HepG2 (cell line): ENCODE results near the gene RAB36. TPM values are rescaled to one million over a fixed set of nuclear protein-coding genes. Genes with fewer than 3 reads are reported as not detected.

Experiments used
- ATAC-seq: fragments of 200-7000 bp; cut with Tn5 transposase; 3 replicates; pipeline ENCODE4 v1.9.1; 2020; ENCODE audit warnings: mild to moderate bottlenecking, moderate library complexity
- BruUV-seq: library from RNA; stranded (reverse); fragments of 400-500 nt; replicated peaks from 2 replicates; lab custom pipeline; 2021; lab: Mats Ljungman, UMichigan
- CTCF ChIA-PET: fragments of 300-600 bp; formaldehyde crosslinking; extraction: SDS; loops from one replicate; lab custom pipeline; 2021; ENCODE audit warnings: low total read pairs, inconsistent platforms, low intra/inter-chr PET ratio; lab: Yijun Ruan, JAX
- POLR2A ChIA-PET: fragments of 350-600 bp; sonication (Branson Sonifier 250); formaldehyde crosslinking; loops from one replicate; lab custom pipeline; 2020; ENCODE audit warnings: antibody characterized with exemption, inconsistent platforms; lab: Yijun Ruan, JAX
- DNase-seq: peaks from one replicate; pipeline ENCODE4 v3.0.0-alpha.2; 2015; ENCODE audit warnings: low spot score
- FAIRE-seq: peaks from 3 replicates; lab custom pipeline; 2011; peaks lifted over from hg19 to GRCh38; lab: Jason Lieb, UNC
- H2AFZ ChIP-seq: one replicate; pipeline ENCODE4 v1.6.1; 2011; ENCODE audit warnings: low read length, inconsistent platforms
- H3K27ac ChIP-seq: fragments of 300-600 bp; 3 replicates; pipeline ENCODE4 v1.8.0; 2011; ENCODE audit warnings: mixed run types, mild to moderate bottlenecking, mixed read lengths, low read length, inconsistent platforms; ENCODE audit not compliant: insufficient read depth; ENCODE audit errors: extremely low read length
- H3K27me3 ChIP-seq, 2 experiments: fragments of 200-600 bp in 1 of 2; 2 replicates in 1 of 2; 3 replicates in 1 of 2; pipeline versions ENCODE4 v1.6.0 to v1.8.0; 2011; ENCODE audit warnings: low read length in 2 of 2, mild to moderate bottlenecking in 2 of 2, moderate library complexity in 2 of 2, inconsistent platforms in 1 of 2; ENCODE audit not compliant: insufficient read depth in 2 of 2, control insufficient read depth in 1 of 2
- H3K36me3 ChIP-seq, 2 experiments: fragments of 200-600 bp in 1 of 2; replicated peaks in 1 of 2; 2 replicates in 1 of 2; 3 replicates in 1 of 2; pipeline versions ENCODE4 v1.5.1 to v1.8.0; 2011; ENCODE audit warnings: low read length in 2 of 2, inconsistent platforms in 1 of 2; ENCODE audit not compliant: insufficient read depth in 2 of 2, control insufficient read depth in 1 of 2
- H3K4me1 ChIP-seq: 2 replicates; pipeline ENCODE4 v1.5.1; 2012; ENCODE audit warnings: low read length, inconsistent platforms; ENCODE audit not compliant: insufficient read depth
- H3K4me2 ChIP-seq: 2 replicates; pipeline ENCODE4 v1.6.0; 2011; ENCODE audit warnings: low read depth, low read length, inconsistent platforms
- H3K4me3 ChIP-seq, 3 experiments: fragments of 200-600 bp in 1 of 3; sonication (generic), shearing (Covaris generic) in 1 of 3; replicated peaks in 1 of 3; 2 replicates each; pipeline ENCODE4 v1.5.1; 2011 to 2016; ENCODE audit warnings: low read length in 3 of 3, inconsistent platforms in 2 of 3, low read depth in 2 of 3, mild to moderate bottlenecking in 2 of 3, control low read depth in 1 of 3, mixed read lengths in 1 of 3; ENCODE audit not compliant: insufficient read depth in 1 of 3
- H3K79me2 ChIP-seq: one replicate; pipeline ENCODE4 v1.6.1; 2011; ENCODE audit warnings: low read length, inconsistent platforms; ENCODE audit not compliant: insufficient read depth
- H3K9ac ChIP-seq: 2 replicates; pipeline ENCODE4 v1.6.0; 2011; ENCODE audit warnings: mild to moderate bottlenecking, low read depth, low read length, inconsistent platforms; ENCODE audit not compliant: insufficient read depth
- H3K9me3 ChIP-seq: 2 replicates; pipeline ENCODE4 v1.5.1; 2012; ENCODE audit warnings: mild to moderate bottlenecking, low read length
- H4K20me1 ChIP-seq: 2 replicates; pipeline ENCODE4 v1.6.0; 2011; ENCODE audit warnings: inconsistent platforms, mild to moderate bottlenecking, low read length, moderate library complexity; ENCODE audit not compliant: insufficient read depth
- CREBL2 ChIP-seq: sonication (generic); formaldehyde crosslinking; IDR thresholded peaks from 2 replicates; pipeline ENCODE4 v1.8.1; 2023; ENCODE audit warnings: missing genetic modification reagents, mild to moderate bottlenecking, borderline replicate concordance
- FOXK1 ChIP-seq: sonication (generic); formaldehyde crosslinking; IDR thresholded peaks from 2 replicates; pipeline ENCODE4 v1.4.0; 2020; ENCODE audit warnings: low read depth, missing genetic modification reagents, borderline replicate concordance
- HOXD1 ChIP-seq: sonication (generic); formaldehyde crosslinking; IDR thresholded peaks from 2 replicates; pipeline ENCODE4 v1.5.0; 2020; ENCODE audit warnings: missing genetic modification reagents
- RERE ChIP-seq: IDR thresholded peaks from 2 replicates; pipeline ENCODE4 v1.6.1; 2016; ENCODE audit warnings: low read depth, missing genetic modification reagents, missing compliant biosample characterization
- ZBTB49 ChIP-seq: sonication (generic); formaldehyde crosslinking; IDR thresholded peaks from 2 replicates; pipeline ENCODE4 v1.4.0; 2020; ENCODE audit warnings: missing genetic modification reagents, borderline replicate concordance
- ZKSCAN1 ChIP-seq: fragments of 150-350 bp; IDR thresholded peaks from 2 replicates; pipeline ENCODE4 v1.6.1; 2014; ENCODE audit warnings: low read length
- ZNF501 ChIP-seq: sonication (generic); formaldehyde crosslinking; IDR thresholded peaks from 2 replicates; pipeline ENCODE4 v1.5.1; 2020; ENCODE audit warnings: mild to moderate bottlenecking, moderate library complexity, missing genetic modification reagents
- ZNF710 ChIP-seq: sonication (generic); formaldehyde crosslinking; IDR thresholded peaks from 2 replicates; pipeline ENCODE4 v1.5.0; 2020; ENCODE audit warnings: mild to moderate bottlenecking, missing genetic modification reagents, borderline replicate concordance
- ZNF782 ChIP-seq: sonication (generic); formaldehyde crosslinking; IDR thresholded peaks from 2 replicates; pipeline ENCODE4 v1.4.0; 2020; ENCODE audit warnings: missing genetic modification reagents, mild to moderate bottlenecking, borderline replicate concordance
- ZNF891 ChIP-seq: sonication (generic); formaldehyde crosslinking; IDR thresholded peaks from 2 replicates; pipeline ENCODE4 v1.5.0; 2020; ENCODE audit warnings: mild to moderate bottlenecking, missing genetic modification reagents
- WGBS: methylation state at CpG from one replicate; pipeline ENCODE4 v1.1.6; 2017; ENCODE audit warnings: low lambda C conversion rate; 5-methylcytosine and 5-hydroxymethylcytosine counted together
- in situ Hi-C: cut with HindIII; loops from 2 replicates; pipeline ENCODE4 v1.10.0; 2017; ENCODE audit warnings: low pct_unique_long_range_greater_than_20kb; ENCODE audit not compliant: extremely low pct_ligation_motif_present
- intact Hi-C: fragments of 100-400 bp; cut with micrococcal nuclease; formaldehyde crosslinking; loops from one replicate; pipeline ENCODE4 v1.10.0; 2022; ENCODE audit not compliant: unreplicated experiment
- polyA plus RNA-seq, 8 experiments: library from polyadenylated mRNA; depleted of rRNA in 3 of 8; stranded (reverse) in 7 of 8; unstranded in 1 of 8; fragments of >200 nt; fragmentation: Illumina TruSeq in 4 of 8; extraction: Trizol in 4 of 8; gene quantifications; 2 replicates each; pipeline versions ENCODE4 v1.2.1 to v1.2.3, GENCODE V29; 2011 to 2016; ENCODE audit warnings: low read depth in 4 of 8, missing spikeins in 1 of 8, mixed read lengths in 1 of 8; ENCODE audit not compliant: insufficient read depth in 1 of 8
- total RNA-seq, 5 experiments: library from RNA; depleted of rRNA; stranded (reverse); fragments of >200 nt; fragmentation: Illumina TruSeq; extraction: Trizol; gene quantifications; 2 replicates each; pipeline ENCODE4 v1.2.3, GENCODE V29; 2016; ENCODE audit warnings: low read depth in 1 of 5

The RAB36 gene
- total and polyA plus RNA-seq, 2 of the 13 experiments (the other 11 are each of a cell fraction or from before 2014, with no cell fraction given): 0.24 to 0.86 TPM

- TF ChIP-seq RERE (CRISPR knock-in tag) (no peak), ZKSCAN1 (no peak), FOXK1 (CRISPR knock-in tag) (no peak)
Observed at GRCh38 chr22:23127788-23128187, 17.5 kb upstream of the RAB36 start (continued).

GRCh38 chr22:23128269-23129108, 16.8 kb upstream of the RAB36 start:
- H3K4me2 ChIP-seq: 0 out of 2 replicates have a peak overlapping the region, but pooled peaks have one; percentile 18
- no peak overlapping the region for H3K27ac ChIP-seq
- H3K9ac ChIP-seq: no peak overlapping the region
- peak; percentile 73 for FAIRE-seq
- ChIA-PET POLR2A (interaction anchor here (2.3 kb wide), 1 partner anchor 169 kb away, joined by 8 read pairs; no protein-coding TSS in a partner anchor), CTCF (interaction anchor here (1.0 to 6.5 kb wide), 4 partner anchors 45 to 172 kb away, joined by 3 to 299 read pairs (median 9); no protein-coding TSS in a partner anchor)
- no peaks in the 10 kb centered on the region for H4K20me1 ChIP-seq
- H3K4me3 ChIP-seq: no peak overlapping the region
- H2AFZ ChIP-seq: no peak overlapping the region
- intact Hi-C loops (loop anchor here (1.0 to 10.0 kb wide), 3 partner anchors 54 to 169 kb away; partner anchors contain the start of gene GNAZ), in situ Hi-C loops (loop anchor here (5.0 to 10.0 kb wide), 2 partner anchors 171 to 284 kb away; no protein-coding TSS in a partner anchor)
- no peaks in the 10 kb centered on the region for H3K27me3 ChIP-seq
- 23% methylated on average over 4 of the region's 14 CpGs for WGBS
- no peaks in the 10 kb centered on the region for H3K9me3 ChIP-seq
- no TSS peak for BruUV-seq
- H3K36me3 ChIP-seq: peaks cover 2 to 4% of the 10 kb centered on the region in 2 experiments; a peak in 2 of 5 replicates
- peak; percentile 59 for DNase-seq
- H3K79me2 ChIP-seq: no peaks in the 10 kb centered on the region
- peak; percentile 87 for ATAC-seq
- peaks cover 7% of the 10 kb centered on the region for H3K4me1 ChIP-seq
- TF ChIP-seq ZNF891 (CRISPR knock-in tag): no peak
- TF ChIP-seq ZNF782 (CRISPR knock-in tag): no peak
- no peak for TF ChIP-seq ZNF710 (CRISPR knock-in tag)
- TF ChIP-seq HOXD1 (CRISPR knock-in tag): no peak
- TF ChIP-seq CREBL2 (CRISPR knock-in tag): no peak
- 0 out of 2 replicates have a peak, but pooled peaks have one; percentile 36 for TF ChIP-seq ZNF501 (CRISPR knock-in tag)
- no peak for TF ChIP-seq ZBTB49
